Neural cell (in vitro differentiated cells): ENCODE results near the gene SH3PXD2A. TPM values are rescaled to one million over a fixed set of nuclear protein-coding genes. Genes with fewer than 3 reads are reported as not detected.

Source experiments
- H2AFZ ChIP-seq: fragments of 200-600, 300-800 bp; sonication (generic), shearing (Covaris generic); 2 replicates; pipeline ENCODE4 v1.6.0; 2014; ENCODE audit warnings: low read depth, mild to moderate bottlenecking, antibody characterized with exemption, low read length, moderate library complexity
- H3F3A ChIP-seq: fragments of 200-600 bp; shearing (Covaris generic); 2 replicates; pipeline ENCODE4 v1.6.1; 2016; ENCODE audit warnings: mild to moderate bottlenecking, moderate library complexity, mixed read lengths, antibody characterized with exemption, low read length; ENCODE audit not compliant: insufficient read depth, poor library complexity, severe bottlenecking
- H3K27ac ChIP-seq: fragments of 200-600, 300-800 bp; sonication (generic), shearing (Covaris generic); 2 replicates; pipeline ENCODE4 v1.5.1; 2014; ENCODE audit warnings: mild to moderate bottlenecking, low read length, moderate library complexity
- H3K27me3 ChIP-seq: fragments of 300-800, 200-600 bp; sonication (generic), shearing (Covaris generic); 2 replicates; pipeline ENCODE4 v1.6.0; 2014; ENCODE audit warnings: mild to moderate bottlenecking, low read depth, low read length, moderate library complexity; ENCODE audit not compliant: insufficient read depth
- H3K36me3 ChIP-seq: fragments of 300-800, 200-600 bp; sonication (generic), shearing (Covaris generic); 2 replicates; pipeline ENCODE4 v1.5.1; 2014; ENCODE audit warnings: mild to moderate bottlenecking, antibody characterized with exemption, low read length, moderate library complexity; ENCODE audit not compliant: insufficient read depth
- H3K4me2 ChIP-seq: fragments of 300-800, 200-600 bp; sonication (generic), shearing (Covaris generic); 2 replicates; pipeline ENCODE4 v1.6.0; 2014; ENCODE audit warnings: mild to moderate bottlenecking, low read length
- H3K4me3 ChIP-seq: fragments of 300-800, 200-600 bp; sonication (generic), shearing (Covaris generic); 2 replicates; pipeline ENCODE4 v1.5.1; 2014; ENCODE audit warnings: mild to moderate bottlenecking, low read length, moderate library complexity
- H3K79me2 ChIP-seq: fragments of 200-600 bp; shearing (Covaris generic); replicated peaks from 2 replicates; pipeline ENCODE4 v1.6.0; 2014; ENCODE audit warnings: mild to moderate bottlenecking, low read length, moderate library complexity; ENCODE audit not compliant: insufficient read depth
- H3K9ac ChIP-seq: fragments of 300-800, 200-600 bp; sonication (generic), shearing (Covaris generic); 2 replicates; pipeline ENCODE4 v1.6.1; 2016; ENCODE audit warnings: mild to moderate bottlenecking, low read length, mixed read lengths
- H3K9me2 ChIP-seq: fragments of 200-600 bp; shearing (Covaris generic); 2 replicates; pipeline ENCODE4 v1.6.1; 2016; ENCODE audit warnings: mild to moderate bottlenecking, low read length, mixed read lengths; ENCODE audit not compliant: insufficient read depth
- H3K9me3 ChIP-seq: fragments of 200-600, 300-800 bp; sonication (generic), shearing (Covaris generic); 2 replicates; pipeline ENCODE4 v1.6.1; 2016; ENCODE audit warnings: mild to moderate bottlenecking, mixed run types, low read length, moderate library complexity, mixed read lengths
- H4K20me1 ChIP-seq: fragments of 200-600 bp; shearing (Covaris generic); 2 replicates; pipeline ENCODE4 v1.6.1; 2016; ENCODE audit warnings: mild to moderate bottlenecking, mixed run types; ENCODE audit not compliant: insufficient read depth
- CTCF ChIP-seq: fragments of 450-650 bp; IDR thresholded peaks from 2 replicates; pipeline ENCODE4 v1.5.1; 2014; ENCODE audit warnings: antibody characterized with exemption, mild to moderate bottlenecking, moderate library complexity; ENCODE audit not compliant: poor library complexity, severe bottlenecking
- EP300 ChIP-seq: fragments of 450-650 bp; conservative IDR thresholded peaks from 2 replicates; pipeline ENCODE4 v1.6.1; 2014; ENCODE audit warnings: antibody characterized with exemption, mild to moderate bottlenecking, moderate library complexity; ENCODE audit not compliant: poor library complexity, severe bottlenecking
- EZH2 ChIP-seq: fragments of 200-600, 300-800 bp; shearing (Covaris generic), sonication (generic); IDR thresholded peaks from 2 replicates; pipeline ENCODE4 v1.6.1; 2014; ENCODE audit warnings: antibody characterized with exemption, low read length, borderline replicate concordance, mild to moderate bottlenecking; ENCODE audit not compliant: insufficient read depth, poor library complexity, severe bottlenecking
- POLR2AphosphoS5 ChIP-seq: IDR thresholded peaks from 2 replicates; pipeline ENCODE4 v1.6.1; 2012
- RAD21 ChIP-seq: fragments of 450-650 bp; conservative IDR thresholded peaks from 2 replicates; pipeline ENCODE4 v1.6.1; 2014; ENCODE audit warnings: antibody characterized with exemption, mild to moderate bottlenecking, moderate library complexity
- REST ChIP-seq: IDR thresholded peaks from 2 replicates; pipeline ENCODE4 v1.6.1; 2012; ENCODE audit warnings: borderline replicate concordance
- SMC3 ChIP-seq: fragments of 450-650 bp; conservative IDR thresholded peaks from 2 replicates; pipeline ENCODE4 v1.6.1; 2014; ENCODE audit warnings: antibody characterized with exemption, mild to moderate bottlenecking, moderate library complexity; ENCODE audit not compliant: poor library complexity
- polyA plus RNA-seq: library from polyadenylated mRNA; depleted of rRNA; stranded (reverse); fragments of >200 nt; gene quantifications from 2 replicates; pipeline ENCODE4 v1.2.3, GENCODE V29; 2014

SH3PXD2A gene
- polyA plus RNA-seq, 1 donor from 2014 or later: 5.2 TPM

GRCh38 chr10:103653581-103654037 is 201.8 kb downstream of the SH3PXD2A start:
- Histone ChIP-seq H3F3A (no peaks in the 10 kb centered on the region), H3K9ac (no peak overlapping the region), H3K36me3 (no peaks in the 10 kb centered on the region), H3K27me3 (no peaks in the 10 kb centered on the region), H3K79me2 (no peaks in the 10 kb centered on the region), H3K27ac (no peak overlapping the region), H4K20me1 (no peaks in the 10 kb centered on the region), H3K4me2 (no peak overlapping the region), H3K4me3 (no peak overlapping the region), H3K9me3 (no peaks in the 10 kb centered on the region), H2AFZ (no peak overlapping the region), H3K9me2 (no peaks in the 10 kb centered on the region)
- TF ChIP-seq RAD21: no peak

- Histone ChIP-seq H3K79me2 (no peaks in the 10 kb centered on the region), H3K9me3 (no peaks in the 10 kb centered on the region), H3F3A (no peaks in the 10 kb centered on the region), H3K9ac (no peak overlapping the region), H3K36me3 (no peaks in the 10 kb centered on the region), H3K27me3 (no peaks in the 10 kb centered on the region), H2AFZ (no peak overlapping the region), H4K20me1 (no peaks in the 10 kb centered on the region), H3K4me3 (no peak overlapping the region), H3K9me2 (no peaks in the 10 kb centered on the region), H3K27ac (no peak overlapping the region), H3K4me2 (no peak overlapping the region)
- TF ChIP-seq CTCF: no peak
- no peak for TF ChIP-seq SMC3
- TF ChIP-seq RAD21: no peak
- no peak for TF ChIP-seq POLR2AphosphoS5
- no peak for TF ChIP-seq EZH2
- no peak for TF ChIP-seq EP300
- no peak for TF ChIP-seq REST
These were observed 202.6 kb downstream of the SH3PXD2A start for GRCh38 chr10:103652599-103653281.
